IgD-negative memory B cell (primary cell): ENCODE results near the gene SMIM24. TPM values are rescaled to one million over a fixed set of nuclear protein-coding genes. Genes with fewer than 3 reads are reported as not detected.
"Not testable (repeated sequence)": the region's sequence is repeated elsewhere in the genome, so short reads cannot be mapped to it uniquely, and the experiment has no call there.

Experiments used
- H3K27ac Mint-ChIP-seq, 3 donors: one replicate each; pipeline ENCODE4 v1.8.0; 2020 to 2022; ENCODE audit warnings: mild to moderate bottlenecking in 3 of 3, mixed read lengths in 3 of 3, moderate library complexity in 1 of 3
- H3K27me3 Mint-ChIP-seq: one replicate; pipeline ENCODE4 v1.8.0; 2021; ENCODE audit warnings: mixed read lengths
- H3K36me3 Mint-ChIP-seq: one replicate; pipeline ENCODE4 v1.8.0; 2020; ENCODE audit warnings: mild to moderate bottlenecking, mixed read lengths
- H3K4me1 Mint-ChIP-seq, 3 donors: one replicate each; pipeline ENCODE4 v1.8.0; 2020 to 2022; ENCODE audit warnings: mixed read lengths in 3 of 3, mild to moderate bottlenecking in 1 of 3
- H3K4me3 Mint-ChIP-seq, 4 donors: one replicate each; pipeline ENCODE4 v1.8.0; 2020 to 2022; ENCODE audit warnings: mild to moderate bottlenecking in 4 of 4, mixed read lengths in 4 of 4, moderate library complexity in 3 of 4
- H3K9me3 Mint-ChIP-seq, 3 donors: one replicate each; pipeline ENCODE4 v1.8.0; 2020 to 2021; ENCODE audit warnings: mixed read lengths in 3 of 3, mild to moderate bottlenecking in 1 of 3
- polyA plus RNA-seq: library from polyadenylated mRNA; unstranded; fragments of 300-500 nt; fragmentation: Illumina TruSeq; gene quantifications from one replicate; pipeline ENCODE4 v1.2.3, GENCODE V29; 2021

SMIM24 gene
- polyA plus RNA-seq, 1 donor from 2014 or later, result not detected

DNA sequence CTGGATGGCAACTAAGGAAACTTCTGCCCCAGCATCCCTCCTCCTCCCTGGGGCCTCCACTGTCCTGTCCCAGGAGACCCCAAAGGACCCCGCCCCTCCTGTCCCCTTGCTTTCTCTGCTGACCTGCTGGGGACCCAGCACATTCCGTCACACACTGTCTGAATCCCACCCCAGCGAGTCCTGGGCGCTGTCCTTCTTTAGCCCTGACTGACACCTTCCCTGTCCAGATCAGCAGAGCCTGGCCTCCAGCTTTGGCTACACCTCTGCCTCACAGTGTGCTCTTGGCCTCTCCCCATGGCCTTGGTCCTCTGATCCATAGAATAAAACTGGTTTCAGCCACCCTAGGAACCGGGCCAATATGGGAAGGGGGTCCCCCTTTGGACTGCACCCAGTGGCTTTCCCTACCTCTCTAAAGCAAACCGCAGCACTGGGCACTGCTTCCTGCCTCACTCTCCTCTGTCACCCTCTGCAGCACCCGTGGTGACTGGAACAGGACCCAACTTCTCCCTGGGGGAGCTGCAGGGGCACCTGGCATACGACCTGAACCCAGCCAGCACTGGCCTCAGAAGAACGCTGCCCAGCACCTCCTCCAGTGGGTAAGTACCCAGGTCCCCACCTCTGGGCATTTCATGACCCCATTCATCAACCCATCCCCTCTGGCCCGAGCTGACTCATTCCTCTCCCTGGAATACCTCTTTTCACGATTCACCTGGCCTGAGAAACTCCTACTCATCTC lies 46.4 kb downstream of the SMIM24 start:
- peak overlapping the region; percentile 90 to 99 (median 98) for H3K4me3 Mint-ChIP-seq

DNA sequence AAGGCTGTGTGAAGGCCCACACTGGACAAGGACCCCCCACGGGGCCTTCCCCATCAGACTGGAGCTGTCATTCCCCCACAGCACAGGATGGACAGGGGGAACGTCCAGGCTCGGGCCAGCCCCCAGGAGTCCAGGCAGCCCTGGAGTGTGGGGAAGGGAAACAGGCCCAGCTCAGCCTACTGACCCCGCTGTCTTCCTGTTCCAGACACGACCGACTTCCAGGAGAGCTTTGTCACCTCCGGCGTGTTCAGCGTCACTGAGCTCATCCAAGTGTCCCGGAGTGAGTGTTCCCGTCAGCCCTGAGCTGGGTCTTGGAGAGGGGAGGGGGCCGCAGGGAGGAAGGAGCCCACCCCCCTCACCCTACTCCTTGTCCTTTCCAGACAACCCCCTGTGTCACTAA lies 47.0 kb downstream of the SMIM24 start:
- Mint-ChIP-seq H3K9me3 (peaks cover 0 to 1% (median 0%) of the 10 kb centered on the region in 3 donors), H3K27me3 (no peaks in the 10 kb centered on the region), H3K4me3 (peak overlapping the region in 1 of 4 donors; percentile 52), H3K36me3 (no peaks in the 10 kb centered on the region), H3K4me1 (peaks cover 9 to 12% (median 11%) of the 10 kb centered on the region in 3 donors), H3K27ac (no peak overlapping the region)

More for the DNA sequence above, 46.4 kb downstream of the SMIM24 start:
- H3K4me1 Mint-ChIP-seq, result peaks cover 9 to 12% (median 11%) of the 10 kb centered on the region in 3 donors
- H3K9me3 Mint-ChIP-seq, result peaks cover 0 to 1% (median 0%) of the 10 kb centered on the region in 3 donors
- peak overlapping the region in 2 of 3 donors; percentile 84 to 96 for H3K27ac Mint-ChIP-seq
- H3K36me3 Mint-ChIP-seq, result no peaks in the 10 kb centered on the region
- no peaks in the 10 kb centered on the region for H3K27me3 Mint-ChIP-seq

DNA sequence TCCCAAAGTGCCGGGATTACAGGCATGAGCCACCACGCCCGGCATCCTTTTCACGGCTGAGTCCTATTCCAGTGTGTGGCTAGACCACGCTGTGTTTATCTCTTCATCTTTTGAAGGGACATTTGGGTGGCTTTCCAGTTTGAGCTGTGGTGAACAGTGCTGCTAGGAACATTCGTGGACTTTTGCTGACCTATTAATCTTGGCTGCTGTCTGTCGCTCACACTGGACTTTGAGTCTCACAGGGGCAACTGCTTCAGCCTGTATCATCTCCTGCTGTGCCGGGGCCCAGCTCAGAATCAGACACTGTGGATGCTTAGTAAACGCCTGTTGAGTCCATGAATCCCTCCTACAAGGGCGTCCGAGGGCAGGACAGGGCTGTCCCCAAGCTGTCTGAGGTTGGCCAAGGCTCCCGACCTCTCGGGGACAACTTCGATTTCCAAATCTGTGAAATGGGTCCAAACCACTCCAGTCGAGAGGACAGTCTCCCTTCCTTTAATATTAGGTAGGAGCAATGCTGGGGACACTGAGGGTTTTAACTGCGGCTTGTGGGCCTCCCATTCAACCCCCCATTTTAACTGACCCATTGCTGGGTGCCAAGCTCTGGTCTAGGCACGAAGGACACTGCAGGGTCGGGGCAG lies 48.4 kb downstream of the SMIM24 start:
- peak overlapping the region in 1 of 4 donors; percentile 61 for H3K4me3 Mint-ChIP-seq
- no peaks in the 10 kb centered on the region for H3K36me3 Mint-ChIP-seq
- H3K27me3 Mint-ChIP-seq, result peaks cover 1% of the 10 kb centered on the region
- H3K27ac Mint-ChIP-seq, result no peak overlapping the region
- H3K4me1 Mint-ChIP-seq, result peaks cover 12 to 16% (median 16%) of the 10 kb centered on the region in 3 donors
- peaks cover 0 to 1% (median 0%) of the 10 kb centered on the region in 3 donors for H3K9me3 Mint-ChIP-seq

DNA sequence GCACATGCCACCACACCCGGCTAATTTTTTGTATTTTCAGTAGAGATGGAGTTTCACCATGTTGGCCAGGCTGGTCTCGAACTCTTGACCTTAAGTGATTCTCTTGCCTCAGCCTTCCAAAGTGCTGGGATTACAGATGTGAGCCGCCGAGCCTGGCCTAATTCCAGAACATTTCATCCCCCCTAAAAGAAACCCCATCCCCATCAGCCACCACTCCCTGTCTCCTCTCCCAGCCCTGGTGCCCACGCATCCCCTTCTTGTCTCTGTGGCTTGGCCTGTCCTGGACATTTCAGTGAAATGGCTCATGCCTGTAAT lies 50.0 kb downstream of the SMIM24 start:
- H3K4me3 Mint-ChIP-seq, H3K36me3 Mint-ChIP-seq, H3K27me3 Mint-ChIP-seq, H3K27ac Mint-ChIP-seq, H3K9me3 Mint-ChIP-seq: not testable (repeated sequence)
- H3K4me1 Mint-ChIP-seq, result peaks cover 8 to 12% (median 12%) of the 10 kb centered on the region in 3 donors

DNA sequence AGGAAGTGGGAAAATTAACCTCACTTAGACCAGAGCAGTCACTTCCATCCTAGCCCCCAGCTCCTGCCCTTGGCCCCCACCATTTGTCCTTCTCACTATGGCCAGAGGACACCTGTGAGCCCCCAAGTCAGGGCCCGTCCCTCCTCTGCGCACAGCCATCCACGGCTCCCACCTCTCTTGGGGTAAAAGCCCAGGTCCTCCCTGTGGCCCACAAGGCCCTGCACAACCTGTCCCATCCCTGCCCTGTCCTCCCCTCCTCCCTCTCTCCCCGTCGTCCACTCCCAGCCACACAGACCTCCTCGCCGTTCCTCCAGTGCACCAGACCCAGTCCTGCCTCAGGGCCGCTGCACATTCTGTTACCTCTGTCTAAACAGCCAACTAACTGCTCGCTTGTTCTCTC lies 53.9 kb downstream of the SMIM24 start:
- H3K27me3 Mint-ChIP-seq, result peaks cover 1% of the 10 kb centered on the region
- H3K4me1 Mint-ChIP-seq, result peaks cover 3 to 5% (median 3%) of the 10 kb centered on the region in 3 donors
- no peak overlapping the region for H3K4me3 Mint-ChIP-seq
- H3K27ac Mint-ChIP-seq, result no peak overlapping the region
- H3K36me3 Mint-ChIP-seq, result peaks cover 5% of the 10 kb centered on the region
- no peaks in the 10 kb centered on the region for H3K9me3 Mint-ChIP-seq

Other genes starting within 250 kb of the SMIM24 start
- 12.8 TPM for gene NFIC, start 113.9 kb downstream of the SMIM24 start, polyA plus RNA-seq
- gene SMIM44, start 2.9 kb upstream of the SMIM24 start, polyA plus RNA-seq, result not detected
- 16.3 TPM for gene DOHH, start 20.1 kb upstream of the SMIM24 start, polyA plus RNA-seq
- gene FZR1, start 25.8 kb upstream of the SMIM24 start, polyA plus RNA-seq, result 19.2 TPM
- gene TEKTIP1, start 58.6 kb upstream of the SMIM24 start, polyA plus RNA-seq, result not detected
- gene MFSD12, start 77.1 kb upstream of the SMIM24 start, polyA plus RNA-seq, result 51.9 TPM
- 49.3 TPM for gene HMG20B, start 92.4 kb upstream of the SMIM24 start, polyA plus RNA-seq
- not detected for gene GIPC3, start 105.0 kb upstream of the SMIM24 start, polyA plus RNA-seq
- gene TBXA2R, start 126.3 kb upstream of the SMIM24 start, polyA plus RNA-seq, result 3.3 TPM
- gene CACTIN, start 146.3 kb upstream of the SMIM24 start, polyA plus RNA-seq, result 20.6 TPM
- 11.5 TPM for gene PIP5K1C, start 219.9 kb upstream of the SMIM24 start, polyA plus RNA-seq
- 4.9 TPM for gene TJP3, start 227.9 kb upstream of the SMIM24 start, polyA plus RNA-seq